Cerebellar cortex (tissue), 1 donor: ENCODE measurements around the gene CD300E.
"Not testable (repeated sequence)": the region's sequence is repeated elsewhere in the genome, so short reads cannot be mapped to it uniquely, and the experiment has no call there.

ENCODE experiments used
- DNase-seq: peaks from one replicate; pipeline ENCODE4 v3.0.0-alpha.2; 2015; ENCODE audit warnings: low spot score

Gene CD300E

DNA sequence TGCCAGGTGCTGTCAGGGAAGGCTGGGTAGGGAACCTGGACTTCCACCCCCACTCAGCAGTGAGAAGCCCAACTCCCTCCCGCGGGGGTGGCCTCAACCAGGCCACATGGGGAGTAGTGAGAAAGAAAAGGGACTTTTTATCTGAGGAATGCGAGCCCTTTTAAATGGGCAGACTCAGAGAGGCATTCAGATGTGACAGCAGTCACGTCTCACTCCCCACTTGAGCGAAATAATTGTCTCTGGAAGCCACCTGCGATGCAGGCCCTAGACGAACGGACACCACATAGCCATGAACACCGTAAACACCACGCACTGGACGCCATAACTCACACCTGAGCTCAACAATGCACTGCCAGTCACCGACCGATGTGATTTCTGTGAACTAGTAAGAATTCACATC is 11.9 kb upstream of the CD300E start:
- DNase-seq, result no peak

DNA sequence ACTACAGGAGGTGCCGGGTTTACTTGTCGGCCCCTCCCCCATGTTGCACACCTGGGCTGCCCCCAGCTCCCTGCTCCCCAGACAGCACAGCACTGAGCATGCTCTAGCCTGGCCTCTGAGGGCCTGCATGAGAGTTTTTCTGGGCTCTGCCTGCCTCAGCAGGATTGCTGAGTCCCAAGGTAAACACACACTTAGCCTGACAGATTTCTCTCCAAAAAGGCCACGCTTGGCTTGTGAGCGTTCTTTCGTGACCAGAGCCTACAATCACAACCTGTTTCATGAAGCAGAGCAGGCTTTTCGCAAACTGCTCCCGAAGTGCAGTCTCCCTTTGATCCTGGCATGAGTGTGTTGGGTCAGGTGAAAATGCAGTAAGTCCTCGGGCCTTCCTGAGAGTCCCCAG is 9.8 kb upstream of the CD300E start:
- DNase-seq, result no peak

DNA sequence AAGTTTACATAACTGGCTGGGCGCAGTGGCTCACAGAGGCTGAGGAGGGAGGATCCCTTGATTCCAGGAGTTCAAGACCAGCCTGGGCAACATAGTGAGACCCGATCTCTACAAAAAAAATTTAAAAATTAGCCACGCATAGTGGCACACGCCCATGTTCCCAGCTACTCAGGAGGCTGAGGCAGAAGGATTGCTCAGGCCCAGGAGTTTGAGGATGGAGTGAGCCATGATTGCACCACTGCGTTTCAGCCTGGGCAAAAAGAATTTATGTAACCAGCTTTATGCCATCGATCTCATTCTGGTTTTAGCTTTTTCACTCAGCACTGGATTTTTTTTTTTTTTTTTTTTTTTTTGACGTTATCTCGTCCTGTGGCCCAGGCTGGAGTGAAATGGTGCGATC is 9.1 kb upstream of the CD300E start:
- no peak for DNase-seq

DNA sequence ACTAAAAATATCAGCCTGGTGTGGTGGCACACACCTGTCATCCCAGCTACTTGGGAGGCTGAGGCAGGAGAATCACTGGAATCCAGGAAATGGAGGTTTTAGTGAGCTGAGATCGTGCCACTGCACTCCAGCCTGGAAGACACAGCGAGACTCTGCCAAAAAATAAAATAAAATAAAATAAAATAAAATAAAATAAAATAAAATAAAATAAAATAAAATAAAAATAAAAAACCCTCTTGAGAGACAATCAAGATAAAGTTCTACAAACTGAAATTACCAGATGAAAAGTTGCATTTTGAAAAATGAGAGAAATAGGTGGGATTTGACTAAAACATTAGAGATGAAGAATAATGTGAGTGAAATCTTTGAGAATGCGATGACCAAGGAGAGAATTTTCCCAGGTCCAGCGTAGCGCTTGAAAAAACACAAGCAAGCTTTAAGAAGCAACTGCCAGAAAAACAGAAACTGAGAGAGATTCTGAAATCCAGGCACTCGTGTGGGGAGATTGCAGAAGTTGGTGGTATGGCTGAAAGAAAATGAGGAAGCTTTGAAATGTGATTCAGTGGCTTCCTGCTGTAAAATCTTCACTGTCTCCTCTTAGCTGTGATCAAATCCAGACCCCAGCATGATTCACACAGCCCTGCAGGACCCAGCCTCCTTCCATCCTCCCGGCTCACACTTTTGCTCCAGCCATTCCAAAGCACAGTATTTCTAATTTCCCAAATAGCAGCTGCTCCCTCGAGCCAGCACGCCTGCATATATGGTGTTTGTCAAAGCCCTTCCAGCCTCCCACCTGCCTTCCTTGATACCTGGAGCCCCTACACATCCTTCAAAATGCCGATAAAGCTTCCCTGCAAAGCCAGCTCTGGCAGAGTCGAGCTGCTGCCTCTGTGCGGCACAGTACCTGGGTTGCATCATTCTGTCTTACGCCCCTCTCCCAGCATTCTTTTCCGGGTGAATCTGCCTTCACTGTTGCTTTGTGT is 8.2 kb upstream of the CD300E start:
- peak; percentile 42 for DNase-seq

DNA sequence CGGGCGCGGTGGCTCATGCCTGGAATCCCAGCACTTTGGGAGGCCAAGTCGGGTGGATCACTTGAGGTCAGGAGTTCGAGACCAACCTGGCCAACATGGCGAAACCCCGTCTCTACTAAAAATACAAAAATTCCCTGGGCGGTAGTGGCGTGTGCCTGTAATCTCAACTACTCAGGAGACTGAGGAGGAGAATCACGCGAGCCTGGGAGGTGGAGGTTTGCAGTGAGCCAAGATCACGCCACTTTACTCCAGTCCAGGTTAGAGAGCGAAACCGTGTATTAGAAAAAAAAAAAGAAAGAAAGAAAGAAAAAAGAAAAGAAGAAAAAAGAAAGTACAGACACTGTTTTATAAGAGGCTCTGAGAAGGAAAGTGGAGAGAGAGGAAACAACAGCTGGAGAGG is 6.7 kb upstream of the CD300E start:
- not testable (repeated sequence) for DNase-seq

DNA sequence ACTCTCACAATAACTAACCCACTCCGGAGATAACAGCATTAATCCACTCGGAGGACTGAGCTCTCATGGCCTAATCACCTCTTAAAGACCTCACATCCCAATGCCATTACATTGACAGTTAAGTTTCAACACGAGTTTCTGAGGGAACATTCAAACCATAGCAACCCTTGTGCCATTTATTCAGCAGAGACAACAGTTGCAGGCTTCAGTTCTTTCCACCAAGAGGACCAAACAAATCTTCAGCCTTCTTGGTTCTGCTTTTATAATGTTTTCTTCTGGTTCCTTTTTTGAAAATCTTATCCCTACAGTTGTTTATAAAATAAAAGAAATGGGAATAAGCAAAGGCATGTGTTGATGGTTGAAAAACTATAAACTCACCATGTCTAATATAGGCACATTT is 2.1 kb upstream of the CD300E start:
- DNase-seq, result no peak

DNA sequence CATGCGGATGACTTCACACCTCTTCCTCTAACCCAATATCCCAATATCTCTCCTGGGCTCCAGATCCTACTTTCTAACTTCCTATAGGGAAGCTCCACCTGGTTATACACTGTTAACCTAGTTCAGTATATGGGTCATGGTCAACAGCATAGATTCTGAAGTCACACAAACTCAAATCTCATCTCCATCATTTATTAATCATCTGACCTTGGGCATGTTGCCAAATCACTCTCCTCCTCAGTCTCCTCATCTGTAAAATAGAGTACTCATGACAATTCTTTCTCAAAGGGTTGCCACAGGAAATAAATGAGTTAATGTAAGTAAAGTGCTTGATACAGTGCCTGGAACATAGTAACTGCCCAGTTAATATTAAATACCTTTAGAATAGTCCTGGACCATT is 593 bp upstream of the CD300E start:
- DNase-seq, result no peak

DNA sequence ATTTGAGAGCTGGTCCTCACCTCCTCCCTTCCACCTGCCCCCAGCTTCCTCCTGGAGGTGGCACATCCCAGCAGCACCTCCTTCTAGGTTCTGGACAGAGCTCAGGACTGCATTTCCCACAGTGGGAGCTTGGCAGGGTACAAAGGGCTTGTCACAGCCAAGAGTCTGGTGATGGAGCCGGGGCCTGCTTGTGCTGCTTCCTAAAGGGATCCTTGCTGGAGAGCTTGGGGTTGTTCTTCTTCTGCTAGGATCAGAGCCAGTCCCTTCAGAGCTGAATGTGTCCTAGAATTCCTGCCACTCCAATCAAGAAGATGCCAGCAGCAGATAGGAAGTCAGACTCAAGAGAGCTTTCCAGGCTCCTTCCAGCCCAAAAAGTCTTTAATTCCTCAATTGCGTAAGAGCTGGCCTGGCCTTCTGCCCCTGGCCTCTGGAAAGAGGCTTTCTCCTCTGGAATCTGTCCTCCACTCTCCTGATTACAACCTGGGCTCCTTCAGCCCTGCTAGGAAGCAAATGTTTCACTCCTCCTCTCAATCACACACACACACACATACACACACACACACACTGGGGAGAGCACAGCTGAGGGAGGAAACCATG is 4.4 kb downstream of the CD300E start:
- DNase-seq, result peak; percentile 79

DNA sequence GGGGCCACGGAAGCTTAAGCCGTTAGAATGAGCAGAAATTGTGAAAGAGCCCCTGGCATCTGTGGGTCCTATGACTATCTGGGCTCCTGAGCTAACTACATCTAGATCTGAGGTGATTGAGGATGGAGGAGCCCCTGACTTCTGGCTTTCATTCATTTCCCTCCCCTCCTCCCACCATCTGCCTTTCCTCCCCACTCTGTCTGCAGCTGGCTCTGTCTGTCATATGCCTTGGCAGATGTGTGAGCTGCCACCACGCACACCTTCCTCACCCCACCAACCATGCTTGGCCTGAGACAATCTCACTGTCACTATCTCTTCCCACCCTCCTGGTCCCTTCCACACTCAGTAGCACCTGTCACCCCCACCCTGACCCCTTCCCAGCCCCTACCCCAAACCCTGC is 5.1 kb downstream of the CD300E start:
- no peak for DNase-seq

DNA sequence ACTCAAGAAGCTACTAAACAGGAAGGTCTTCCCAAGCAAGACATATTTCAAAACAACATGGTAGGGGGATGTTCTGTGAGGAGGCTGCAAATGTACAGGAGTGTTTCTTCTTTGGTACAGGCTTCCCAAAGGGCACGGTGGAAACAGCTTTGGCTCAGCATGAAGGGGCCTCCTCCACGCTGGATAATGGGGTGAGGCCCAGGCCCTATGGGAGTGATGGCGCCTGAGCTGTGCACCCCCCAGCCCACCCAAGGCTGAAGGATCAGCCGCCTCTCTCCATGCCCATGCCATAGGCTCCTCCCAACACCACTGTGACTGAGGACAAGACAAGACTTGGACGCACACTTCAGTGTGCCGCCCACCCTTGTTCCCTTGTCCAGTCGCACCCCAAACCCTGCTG is 6.8 kb downstream of the CD300E start:
- DNase-seq, result no peak

DNA sequence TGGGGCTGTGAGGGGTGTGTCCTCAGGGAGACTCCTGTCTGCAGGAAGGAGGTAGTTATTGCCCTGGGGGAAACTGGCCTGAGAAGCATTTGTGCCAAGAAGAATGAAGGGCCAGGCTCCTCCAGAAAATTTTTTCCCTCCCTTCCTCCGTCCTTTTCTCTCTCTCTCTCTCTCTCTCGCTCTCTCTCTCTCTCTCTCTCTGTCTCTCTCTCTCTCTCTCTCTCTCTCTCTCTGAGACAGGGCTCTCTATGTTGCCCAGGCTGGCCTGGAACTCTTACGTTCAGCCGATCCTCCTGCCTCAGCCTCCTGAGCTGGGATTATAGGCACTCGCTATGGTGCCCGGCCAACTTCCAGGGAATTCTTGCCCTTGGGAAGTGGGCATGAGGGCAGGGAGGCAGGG is 11.5 kb downstream of the CD300E start:
- no peak for DNase-seq

DNA sequence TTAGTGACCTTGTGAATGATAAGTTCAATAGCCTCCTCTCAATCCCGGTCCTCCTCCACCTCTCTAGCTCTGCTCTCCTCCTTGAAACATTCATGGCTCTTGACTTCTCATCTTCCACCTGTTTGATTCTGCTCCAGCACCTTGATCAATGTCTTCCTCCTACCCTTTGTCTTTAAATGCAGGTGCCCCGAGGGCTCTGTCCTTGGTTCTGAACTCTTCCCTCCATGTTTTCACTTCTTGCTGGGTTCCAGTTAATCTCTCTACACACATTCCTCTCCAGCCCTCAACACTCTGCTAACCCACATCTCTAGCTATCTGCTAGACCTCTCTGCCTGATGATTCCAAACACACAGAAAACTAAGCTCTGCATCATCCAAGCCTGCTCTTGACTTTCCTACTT is 13.4 kb downstream of the CD300E start:
- no peak for DNase-seq

DNA sequence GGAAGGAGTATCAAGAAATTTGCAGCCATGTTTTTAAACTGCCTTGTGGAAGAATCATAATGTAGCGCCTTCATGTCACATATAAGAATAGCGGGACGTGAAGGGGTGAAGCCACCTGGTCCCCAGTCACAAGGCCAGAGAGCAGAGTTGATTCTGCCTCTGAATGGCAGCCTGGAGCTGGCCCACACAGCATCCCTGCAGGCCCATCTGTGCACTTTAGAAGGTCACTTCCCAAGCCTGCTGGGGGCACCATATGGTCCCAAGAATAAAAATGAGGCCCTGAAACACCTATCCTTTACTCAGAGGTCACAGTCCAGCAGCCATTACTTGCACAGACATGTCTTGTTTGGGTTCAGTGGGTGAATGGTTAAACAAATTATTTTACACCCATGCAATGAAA is 15.0 kb downstream of the CD300E start:
- peak; percentile 95 for DNase-seq

DNA sequence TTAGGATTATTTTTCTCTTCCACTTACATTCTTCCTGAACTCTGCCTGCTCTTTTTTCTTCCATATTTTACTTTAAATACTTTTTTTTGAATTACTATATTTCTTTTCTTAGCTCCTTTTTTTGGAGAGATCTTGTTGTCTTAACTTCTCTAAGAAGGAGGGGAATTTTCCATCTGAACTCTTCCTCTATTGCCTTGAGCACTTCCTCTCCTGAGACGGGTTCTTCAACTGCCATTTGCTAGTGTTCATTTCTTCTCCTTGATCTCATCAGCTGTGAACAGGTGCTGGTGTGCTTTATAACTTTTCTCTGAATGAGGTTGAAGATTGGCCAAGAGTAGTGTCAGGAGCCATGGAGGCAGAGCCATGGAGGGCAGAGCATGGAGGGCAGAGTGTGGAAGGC is 16.3 kb downstream of the CD300E start:
- DNase-seq, result no peak

DNA sequence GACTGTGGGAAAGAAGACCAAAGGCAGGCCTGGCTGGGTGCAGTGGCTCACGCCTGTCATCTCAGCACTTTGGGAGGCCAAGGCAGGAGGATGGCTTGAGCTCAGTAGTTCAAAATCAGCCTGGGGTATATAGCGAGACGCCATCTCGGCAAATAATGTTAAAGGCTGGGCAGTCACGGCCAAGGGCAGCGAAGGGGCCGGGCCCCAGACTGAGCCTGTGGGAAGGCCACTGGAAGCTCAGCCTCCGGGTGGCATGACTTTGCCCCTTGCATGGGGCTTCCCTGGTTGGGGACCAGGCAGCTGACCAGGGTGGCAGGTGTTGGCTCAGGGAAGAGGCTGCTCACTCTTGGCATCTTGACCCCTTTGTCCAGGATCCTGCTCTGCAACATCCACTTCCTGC is 17.5 kb downstream of the CD300E start:
- DNase-seq, result no peak

DNA sequence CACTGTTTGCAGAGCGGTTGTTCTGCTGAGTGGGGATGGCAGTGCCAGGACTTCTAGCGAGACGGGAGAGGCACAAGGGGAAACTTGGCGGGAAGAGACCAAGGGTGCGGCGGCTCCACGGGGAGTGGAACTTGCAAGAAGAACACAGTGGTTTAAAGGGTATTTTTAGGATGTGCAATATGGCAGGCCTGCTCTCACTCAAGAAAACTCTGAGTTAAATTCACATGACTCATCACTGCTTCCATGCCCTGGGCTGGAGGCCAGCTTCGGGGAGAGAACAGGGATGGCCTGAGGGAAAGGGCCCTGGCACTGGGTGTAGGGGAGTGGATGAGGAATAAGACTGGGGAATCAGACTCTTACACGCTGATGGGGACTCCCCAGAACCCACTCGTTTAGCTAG is 18.2 kb downstream of the CD300E start:
- DNase-seq, result peak; percentile 79

DNA sequence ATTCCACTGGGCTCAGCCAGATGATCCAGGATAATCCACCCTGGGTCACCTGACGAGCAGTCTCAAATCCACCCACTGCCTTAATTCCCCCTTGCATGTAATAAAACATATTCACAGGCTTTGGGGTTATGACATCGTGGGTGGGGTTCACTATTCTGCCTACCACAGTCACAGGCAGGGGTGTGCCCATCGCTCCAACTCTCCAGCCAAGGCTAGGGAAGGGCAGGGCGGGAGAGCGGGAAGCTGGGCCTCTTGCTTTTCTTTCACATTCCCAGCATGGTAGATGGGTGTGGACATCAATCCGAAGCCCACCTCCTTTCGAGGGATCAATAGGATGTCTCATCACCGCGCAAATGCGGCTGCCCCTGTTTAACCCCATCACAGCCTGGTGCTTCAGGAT is 18.8 kb downstream of the CD300E start:
- DNase-seq, result no peak

DNA sequence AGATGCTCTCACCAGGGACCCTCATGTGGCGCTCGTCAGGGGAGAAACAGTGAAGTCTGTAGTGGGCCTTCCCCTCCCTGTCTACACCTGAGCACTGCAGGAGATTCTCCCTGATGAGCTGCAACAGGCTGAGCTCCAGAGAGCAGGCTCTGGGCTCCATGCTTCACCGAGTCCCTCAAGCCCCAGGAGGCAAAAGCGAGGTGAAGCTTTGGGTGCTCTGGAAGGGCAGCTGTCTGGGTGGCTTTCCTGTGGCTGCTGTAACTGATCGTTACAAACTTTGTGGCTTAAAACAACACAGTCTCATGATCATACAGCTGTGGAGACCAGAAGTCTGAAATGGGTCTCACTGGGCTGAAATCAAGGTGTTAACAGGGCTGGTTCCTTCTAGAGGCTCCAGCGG is 19.3 kb downstream of the CD300E start:
- DNase-seq, result no peak

DNA sequence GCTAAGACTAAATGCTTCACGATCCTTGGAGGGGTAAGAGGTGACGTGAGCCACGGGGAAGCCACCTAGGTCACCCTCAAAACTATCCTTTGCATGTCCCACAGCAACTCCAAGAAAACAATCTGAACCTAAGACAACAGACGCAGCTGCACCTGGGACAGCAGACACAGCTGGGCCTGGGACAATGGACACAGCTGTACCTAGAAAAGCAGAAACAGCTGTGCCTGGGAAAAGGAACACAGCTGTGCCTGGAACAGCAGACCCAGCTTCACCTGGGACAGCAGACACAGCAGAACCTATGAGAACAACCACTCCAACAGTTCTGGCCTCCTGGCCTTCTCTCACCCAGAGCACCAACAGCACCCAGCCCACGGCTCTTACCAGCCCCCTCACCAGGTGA is 19.8 kb downstream of the CD300E start:
- no peak for DNase-seq

DNA sequence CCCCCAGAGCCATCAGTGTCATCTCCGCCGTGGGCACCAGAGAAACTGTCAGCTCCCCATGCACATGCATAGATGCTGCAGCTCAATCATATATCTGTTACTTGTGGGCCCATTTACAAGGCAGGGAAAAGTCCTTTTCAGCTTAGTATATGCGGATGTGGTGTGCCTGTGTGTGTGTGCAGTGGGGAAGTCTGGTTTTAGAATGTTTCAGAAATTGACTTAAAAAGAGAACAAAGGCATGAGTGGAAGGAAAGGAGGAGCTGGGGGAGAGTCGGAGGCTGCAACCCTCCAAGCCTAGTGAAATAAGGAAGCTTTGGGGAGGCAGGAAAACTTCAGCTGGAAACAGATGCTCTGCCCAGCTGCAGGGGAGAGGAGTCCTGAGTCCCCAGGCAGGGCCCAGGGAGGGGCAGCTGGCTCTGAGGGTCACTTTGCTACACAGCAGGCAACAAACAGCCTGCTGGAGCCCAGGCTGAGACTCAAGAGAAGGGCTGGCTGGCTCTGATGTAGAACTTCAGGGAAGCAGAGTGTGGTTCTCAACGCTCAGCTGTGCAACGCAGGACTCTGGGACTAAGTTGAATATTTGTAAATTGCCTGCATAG is 20.4 kb downstream of the CD300E start:
- DNase-seq, result no peak

DNA sequence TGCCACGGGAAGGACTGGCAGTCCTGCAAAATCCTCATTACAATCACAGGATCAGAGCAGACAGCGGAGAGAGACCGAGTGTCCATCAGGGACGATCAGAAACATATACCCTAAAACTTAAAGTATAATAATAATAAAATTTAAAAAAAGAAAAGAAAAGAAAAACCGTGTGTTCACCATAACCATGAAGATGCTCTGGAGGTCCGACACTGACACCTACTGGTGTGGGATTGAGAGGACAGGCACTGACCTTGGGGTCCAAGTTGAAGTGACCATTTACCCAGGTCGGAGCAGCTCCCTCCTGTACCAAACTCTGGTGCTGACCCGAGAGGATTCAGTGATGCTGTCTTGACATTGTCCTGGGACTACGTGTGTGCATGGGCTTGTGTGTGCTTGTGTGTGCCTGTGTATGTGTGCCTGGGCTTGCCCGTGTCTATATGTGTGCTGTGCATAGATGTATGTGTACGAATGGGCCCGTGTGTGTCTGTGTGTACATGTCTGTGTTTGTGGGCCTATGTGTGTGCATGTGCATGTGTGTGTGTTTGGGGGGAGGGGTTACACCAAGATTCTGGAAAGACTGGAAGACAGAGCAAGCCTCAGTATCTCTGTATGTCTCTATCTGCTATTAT is 21.5 kb downstream of the CD300E start:
- peak; percentile 69 for DNase-seq

DNA sequence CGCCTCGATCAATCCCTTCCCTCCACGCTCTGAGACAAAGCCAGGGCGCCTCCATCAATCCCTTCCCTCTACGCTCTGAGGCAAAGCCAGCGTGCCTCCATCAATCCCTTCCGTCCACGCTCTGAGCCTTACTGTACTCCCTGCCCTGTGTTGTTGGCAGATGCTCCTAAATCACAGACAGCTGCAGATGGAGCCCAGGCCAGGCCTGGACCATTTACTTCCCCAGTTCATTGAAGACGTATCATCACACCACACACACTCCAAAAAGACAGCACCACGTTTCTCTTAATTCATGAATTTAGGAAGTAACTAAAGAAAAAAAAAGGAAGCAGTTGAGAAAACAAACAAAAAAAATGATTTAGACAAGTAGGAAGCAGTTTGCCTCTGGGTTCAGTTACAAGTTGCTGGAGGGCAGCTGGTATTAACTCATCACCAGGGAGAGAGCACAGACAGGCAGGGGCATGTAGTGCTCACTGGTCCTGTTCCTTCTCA is 24.0 kb downstream of the CD300E start:
- peak; percentile 10 for DNase-seq

DNA sequence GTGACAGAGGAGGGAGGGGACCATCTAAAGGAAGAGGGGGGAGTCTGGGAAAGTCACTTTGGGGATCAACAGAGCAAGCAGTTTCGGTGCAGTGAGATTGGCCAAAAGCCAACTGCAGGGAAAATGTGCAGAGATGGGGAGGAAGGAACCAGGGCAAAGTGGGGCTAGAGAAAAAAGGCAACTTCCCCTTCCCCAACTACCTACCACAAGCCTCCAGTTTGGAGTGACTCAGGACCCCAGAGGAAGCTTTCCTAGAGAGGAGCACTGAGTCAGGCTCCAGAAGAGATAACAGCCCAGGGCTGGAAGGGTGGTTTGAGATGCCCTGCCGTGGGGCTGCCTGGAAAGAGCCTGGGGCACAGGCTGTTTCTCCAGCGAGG is 24.5 kb downstream of the CD300E start:
- DNase-seq, result no peak
